ENCODE data around the gene MRFAP1. TPM values are rescaled to one million over a fixed set of nuclear protein-coding genes. Genes with fewer than 3 reads are reported as not detected.

MRFAP1 gene
- total RNA-seq: 158 and 229 TPM in 2 replicates

DNA sequence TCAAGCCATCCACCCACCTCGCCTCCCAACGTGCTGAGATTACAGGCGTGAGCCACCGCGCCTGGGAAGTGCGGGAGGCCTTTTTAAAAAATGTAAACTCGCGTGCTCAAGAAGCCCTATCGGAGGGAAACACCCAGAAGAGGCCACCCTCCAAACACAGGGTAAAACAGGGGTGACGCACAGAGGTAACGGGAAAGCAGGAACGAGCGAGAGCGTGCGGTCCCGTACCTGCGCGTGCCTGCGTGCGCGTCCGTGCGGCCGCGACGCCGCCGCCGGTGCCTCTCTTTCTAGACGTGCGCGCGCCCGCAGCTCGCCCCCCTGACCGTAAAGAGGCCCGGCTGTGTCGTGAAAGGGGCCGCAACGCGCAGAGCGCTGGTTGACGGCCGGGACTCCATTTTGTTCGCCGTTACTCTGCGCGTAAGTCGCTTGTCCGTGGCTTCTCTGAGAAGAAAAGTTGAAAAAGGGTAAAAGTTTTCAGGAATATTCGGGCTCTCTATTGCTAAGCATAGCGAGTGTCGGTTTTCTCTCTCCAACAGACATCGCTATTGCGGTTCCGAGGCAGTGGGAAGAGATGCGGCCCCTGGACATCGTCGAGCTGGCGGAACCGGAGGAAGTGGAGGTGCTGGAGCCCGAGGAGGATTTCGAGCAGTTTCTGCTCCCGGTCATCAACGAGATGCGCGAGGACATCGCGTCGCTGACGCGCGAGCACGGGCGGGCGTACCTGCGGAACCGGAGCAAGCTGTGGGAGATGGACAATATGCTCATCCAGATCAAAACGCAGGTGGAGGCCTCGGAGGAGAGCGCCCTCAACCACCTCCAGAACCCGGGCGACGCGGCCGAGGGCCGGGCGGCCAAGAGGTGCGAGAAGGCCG is at the start of gene MRFAP1:
Gene MRFAP1, plus strand, starts transcription at position 394 of the 872 bp plus-strand sequence. Its CDS starts 178 bp downstream, at position 572.

Other genes starting within 250 kb of the MRFAP1 start
- 0.16 and 0.80 TPM in 2 replicates for gene PPP2R2C, start 168.1 kb upstream of the MRFAP1 start, total RNA-seq
- gene MAN2B2, start 65.5 kb upstream of the MRFAP1 start, total RNA-seq: 12.8 and 19.5 TPM in 2 replicates
- 0.23 TPM in 1 of 2 replicates, not detected in the other for gene S100P, start 53.2 kb downstream of the MRFAP1 start, total RNA-seq
- 32.1 and 35.7 TPM in 2 replicates for gene MRFAP1L1, start 69.2 kb downstream of the MRFAP1 start, total RNA-seq
- gene BLOC1S4, start 75.5 kb downstream of the MRFAP1 start, total RNA-seq: 19.8 and 25.3 TPM in 2 replicates
- 8.4 and 9.4 TPM in 2 replicates for gene KIAA0232, start 142.0 kb downstream of the MRFAP1 start, total RNA-seq

Measured in hair follicular keratinocyte (primary cell).